Measurements from ENCODE around the gene PRR16.

Gene PRR16

GRCh38 chr5:120657104-120657503 is 193.0 kb downstream of the PRR16 start:
- no peak for TF ChIP-seq CTCF (IDR thresholded peaks at IDR 0.05; ENCODE audit: extremely low read depth, missing control alignments)
- no peak for DNase-seq (ENCODE audit: low spot score)

GRCh38 chr5:120677481-120677880 is 213.4 kb downstream of the PRR16 start:
- no peak for TF ChIP-seq CTCF (IDR thresholded peaks at IDR 0.05; ENCODE audit: extremely low read depth, missing control alignments)
- no peak for DNase-seq (ENCODE audit: low spot score)

- no peak for TF ChIP-seq CTCF (IDR thresholded peaks at IDR 0.05; ENCODE audit: extremely low read depth, missing control alignments)
- DNase-seq (ENCODE audit: low spot score), result no peak
Observed at GRCh38 chr5:120678279-120678678, 214.2 kb downstream of the PRR16 start.

GRCh38 chr5:120682851-120683250 is 218.8 kb downstream of the PRR16 start:
- no peak for DNase-seq (ENCODE audit: low spot score)
- no peak for TF ChIP-seq CTCF (IDR thresholded peaks at IDR 0.05; ENCODE audit: extremely low read depth, missing control alignments)

GRCh38 chr5:120683580-120683979 is 219.5 kb downstream of the PRR16 start:
- TF ChIP-seq CTCF (IDR thresholded peaks at IDR 0.05; ENCODE audit: extremely low read depth, missing control alignments), result no peak
- DNase-seq (ENCODE audit: low spot score), result no peak

- no peak for DNase-seq (ENCODE audit: low spot score)
- TF ChIP-seq CTCF (IDR thresholded peaks at IDR 0.05; ENCODE audit: extremely low read depth, missing control alignments), result no peak
Observed at GRCh38 chr5:120684213-120684612, 220.1 kb downstream of the PRR16 start.

- TF ChIP-seq CTCF (IDR thresholded peaks at IDR 0.05; ENCODE audit: extremely low read depth, missing control alignments), result no peak
- no peak for DNase-seq (ENCODE audit: low spot score)
Observed at GRCh38 chr5:120684749-120685415, 220.8 kb downstream of the PRR16 start.

Measured in GM20000 (cell line).